Hindlimb muscle (tissue), 1 donor: ENCODE data around the gene ZBTB5. TPM values are rescaled to one million over a fixed set of nuclear protein-coding genes. Genes with fewer than 3 reads are reported as not detected.
A peak's percentile ranks its signal among the peaks of the same experiment; 100 is the strongest.
"Not testable (repeated sequence)": the region's sequence is repeated elsewhere in the genome, so short reads cannot be mapped to it uniquely, and the experiment has no call there.

Experiments
- DNase-seq: peaks from one replicate; pipeline ENCODE4 v3.0.0-alpha.2; 2013
- polyA plus RNA-seq: library from polyadenylated mRNA; unstranded; fragments of 120-200 nt; gene quantifications from one replicate; pipeline ENCODE4 v1.2.1, GENCODE V29; 2013; ENCODE audit not compliant: insufficient read length

ZBTB5 gene
- polyA plus RNA-seq, 1 donor = 14.3 TPM

- peak; percentile 91 for DNase-seq
These were observed 20.4 kb upstream of the ZBTB5 start, which contains the start of gene POLR1E for GRCh38 chr9:37485389-37486255. Gene POLR1E (plus strand): TSS chr9:37485948. CDS start chr9:37486048, 100 bp downstream.

GRCh38 chr9:37480759-37481158 lies 15.5 kb upstream of the ZBTB5 start:
- no peak for DNase-seq

- DNase-seq = not testable (repeated sequence)
These were observed 12.9 kb upstream of the ZBTB5 start for GRCh38 chr9:37477987-37478619.

- DNase-seq = not testable (repeated sequence)
These were observed 12.2 kb upstream of the ZBTB5 start for GRCh38 chr9:37477443-37477842.

GRCh38 chr9:37476930-37477329 lies 11.7 kb upstream of the ZBTB5 start:
- DNase-seq = no peak

GRCh38 chr9:37474438-37474837 lies 9.2 kb upstream of the ZBTB5 start:
- no peak for DNase-seq

GRCh38 chr9:37473982-37474381 lies 8.7 kb upstream of the ZBTB5 start:
- DNase-seq = not testable (repeated sequence)

- no peak for DNase-seq
These were observed 6.9 kb upstream of the ZBTB5 start for GRCh38 chr9:37471942-37472684.

- DNase-seq = no peak
These were observed 3.4 kb upstream of the ZBTB5 start for GRCh38 chr9:37468620-37469019.

GRCh38 chr9:37467530-37467929 lies 2.3 kb upstream of the ZBTB5 start:
- not testable (repeated sequence) for DNase-seq

GRCh38 chr9:37466037-37466709 lies 923 bp upstream of the ZBTB5 start:
- DNase-seq = peak; percentile 82

- DNase-seq = peak; percentile 82
These were observed 613 bp downstream of the ZBTB5 start for GRCh38 chr9:37464426-37465248.

- no peak for DNase-seq
These were observed 1.2 kb downstream of the ZBTB5 start for GRCh38 chr9:37464006-37464405.

- DNase-seq = no peak
These were observed 8.4 kb downstream of the ZBTB5 start for GRCh38 chr9:37456817-37457216.

GRCh38 chr9:37455884-37456647 lies 9.2 kb downstream of the ZBTB5 start:
- no peak for DNase-seq

- DNase-seq = no peak
These were observed 11.0 kb downstream of the ZBTB5 start for GRCh38 chr9:37454238-37454637.

GRCh38 chr9:37453827-37454226 lies 11.4 kb downstream of the ZBTB5 start:
- DNase-seq = no peak

GRCh38 chr9:37452611-37453010 lies 12.6 kb downstream of the ZBTB5 start:
- DNase-seq = no peak

GRCh38 chr9:37451628-37452027 lies 13.6 kb downstream of the ZBTB5 start:
- DNase-seq = no peak

GRCh38 chr9:37449862-37450632 lies 15.2 kb downstream of the ZBTB5 start:
- no peak for DNase-seq
